ENCODE data around the gene CACNA1G.

The CACNA1G gene

DNA sequence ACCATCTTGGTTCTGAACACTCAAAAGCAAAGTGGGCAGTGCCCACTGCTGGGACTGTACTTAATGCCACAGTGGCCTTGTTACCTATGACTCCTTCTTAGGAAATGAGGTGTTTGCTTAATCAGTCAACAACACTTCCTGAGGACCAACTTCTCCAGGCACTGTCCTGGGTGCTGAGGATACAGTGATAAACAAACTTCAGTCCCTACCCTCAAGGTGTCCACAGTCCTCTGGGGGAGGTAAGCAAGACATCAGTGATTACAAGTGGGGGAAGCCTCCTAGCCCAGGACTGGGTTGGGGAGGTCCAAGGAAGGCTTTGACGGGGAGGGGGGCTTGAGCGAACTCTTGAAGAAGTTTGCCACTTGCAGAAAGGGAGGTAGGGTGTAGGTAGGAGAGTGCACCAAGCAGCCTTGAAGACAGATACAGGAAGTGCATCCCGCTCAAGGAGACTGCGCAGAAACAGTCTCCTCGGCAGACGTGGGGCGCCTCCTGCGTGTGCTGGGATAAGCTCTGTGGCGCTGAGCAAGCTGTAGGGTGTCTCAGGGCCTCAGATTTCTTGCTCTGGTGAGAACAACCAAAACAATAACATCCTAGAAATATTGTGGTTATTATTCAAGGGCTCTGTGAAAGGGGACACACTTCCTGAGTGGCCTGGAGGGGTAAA, 71.5 kb downstream of the CACNA1G start:
- Histone ChIP-seq H3K4me3 (no peak overlapping the region), H3K9me3 (no peaks in the 10 kb centered on the region), H3K27me3 (peaks cover 0 to 29% of the 10 kb centered on the region in 2 donors), H3K36me3 (no peaks in the 10 kb centered on the region), H3K4me1 (peaks cover 0 to 38% (median 30%) of the 10 kb centered on the region in 4 donors), H3K27ac (no peak overlapping the region)
- TF ChIP-seq, protein P1, sequence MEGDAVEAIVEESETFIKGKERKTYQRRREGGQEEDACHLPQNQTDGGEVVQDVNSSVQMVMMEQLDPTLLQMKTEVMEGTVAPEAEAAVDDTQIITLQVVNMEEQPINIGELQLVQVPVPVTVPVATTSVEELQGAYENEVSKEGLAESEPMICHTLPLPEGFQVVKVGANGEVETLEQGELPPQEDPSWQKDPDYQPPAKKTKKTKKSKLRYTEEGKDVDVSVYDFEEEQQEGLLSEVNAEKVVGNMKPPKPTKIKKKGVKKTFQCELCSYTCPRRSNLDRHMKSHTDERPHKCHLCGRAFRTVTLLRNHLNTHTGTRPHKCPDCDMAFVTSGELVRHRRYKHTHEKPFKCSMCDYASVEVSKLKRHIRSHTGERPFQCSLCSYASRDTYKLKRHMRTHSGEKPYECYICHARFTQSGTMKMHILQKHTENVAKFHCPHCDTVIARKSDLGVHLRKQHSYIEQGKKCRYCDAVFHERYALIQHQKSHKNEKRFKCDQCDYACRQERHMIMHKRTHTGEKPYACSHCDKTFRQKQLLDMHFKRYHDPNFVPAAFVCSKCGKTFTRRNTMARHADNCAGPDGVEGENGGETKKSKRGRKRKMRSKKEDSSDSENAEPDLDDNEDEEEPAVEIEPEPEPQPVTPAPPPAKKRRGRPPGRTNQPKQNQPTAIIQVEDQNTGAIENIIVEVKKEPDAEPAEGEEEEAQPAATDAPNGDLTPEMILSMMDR (IDR thresholded peaks at IDR 0.05): no peak
- intact Hi-C loops (cut with DNase I; ENCODE audit: low total_unique reads): loop anchor here (10.0 kb wide), 1 partner anchor 53 kb away; no protein-coding TSS in a partner anchor
- no peak for DNase-seq

DNA sequence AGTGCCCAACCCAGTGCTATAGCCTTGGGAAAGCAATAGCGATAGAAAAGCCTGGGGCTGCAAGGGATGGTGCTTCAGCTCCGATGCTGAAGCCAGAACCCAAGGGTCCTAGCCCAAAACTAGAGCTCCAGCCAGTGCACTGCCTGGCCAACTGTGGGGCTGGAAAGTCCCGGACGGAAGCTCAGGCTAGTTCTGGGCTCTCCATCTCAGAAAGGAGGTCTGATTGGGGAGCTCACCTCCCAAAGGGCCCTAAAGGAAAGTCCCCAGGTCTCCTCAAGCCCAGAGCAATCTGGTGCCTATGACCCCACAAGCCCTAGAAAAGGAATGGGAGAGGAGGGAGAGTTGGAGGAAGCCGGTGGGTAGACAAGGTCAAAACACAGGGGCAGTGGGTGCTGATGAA, 72.1 kb downstream of the CACNA1G start:
- no peaks in the 10 kb centered on the region for H3K9me3 ChIP-seq
- TF ChIP-seq, protein P1 (IDR thresholded peaks at IDR 0.05): no peak

DNA sequence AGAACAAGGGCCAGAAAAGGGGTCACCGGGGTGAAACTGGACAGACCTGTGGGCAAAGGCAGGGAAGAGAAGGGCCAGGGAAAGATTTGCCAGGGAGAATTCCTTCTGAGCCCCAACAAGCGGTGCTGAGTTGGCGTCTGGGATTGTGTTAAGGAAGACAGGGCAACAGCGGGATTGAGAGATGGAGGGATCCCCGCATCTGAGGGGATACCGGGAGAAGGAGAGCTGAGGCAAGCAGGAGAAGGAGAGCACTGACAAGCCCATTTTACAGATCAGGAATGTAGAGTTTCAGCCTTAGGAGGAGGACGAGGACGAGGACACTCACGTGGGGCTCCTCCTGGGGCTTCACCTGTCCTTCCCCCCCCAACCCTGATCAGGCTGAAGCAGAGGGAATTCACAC, 73.2 kb downstream of the CACNA1G start:
- intact Hi-C loops (cut with DNase I; ENCODE audit: low total_unique reads): loop anchor here (10.0 kb wide), 1 partner anchor 51 kb away; no protein-coding TSS in a partner anchor
- DNase-seq: no peak
- no peaks in the 10 kb centered on the region for H3K36me3 ChIP-seq
- H3K4me3 ChIP-seq: no peak overlapping the region
- H3K27ac ChIP-seq: no peak overlapping the region
- peaks cover 0 to 50% (median 37%) of the 10 kb centered on the region in 4 donors for H3K4me1 ChIP-seq
- TF ChIP-seq, protein P1 (IDR thresholded peaks at IDR 0.05): no peak
- peaks cover 0 to 15% of the 10 kb centered on the region in 2 donors for H3K27me3 ChIP-seq
- H3K9me3 ChIP-seq: no peaks in the 10 kb centered on the region

More for the DNA sequence above, 72.1 kb downstream of the CACNA1G start:
- intact Hi-C loops (cut with DNase I; ENCODE audit: low total_unique reads): loop anchor here (10.0 kb wide), 1 partner anchor 52 kb away; no protein-coding TSS in a partner anchor
- H3K27me3 ChIP-seq: peaks cover 0 to 25% of the 10 kb centered on the region in 2 donors
- no peaks in the 10 kb centered on the region for H3K36me3 ChIP-seq
- DNase-seq: no peak
- peaks cover 0 to 41% (median 30%) of the 10 kb centered on the region in 4 donors for H3K4me1 ChIP-seq
- no peak overlapping the region for H3K4me3 ChIP-seq
- H3K27ac ChIP-seq: no peak overlapping the region

DNA sequence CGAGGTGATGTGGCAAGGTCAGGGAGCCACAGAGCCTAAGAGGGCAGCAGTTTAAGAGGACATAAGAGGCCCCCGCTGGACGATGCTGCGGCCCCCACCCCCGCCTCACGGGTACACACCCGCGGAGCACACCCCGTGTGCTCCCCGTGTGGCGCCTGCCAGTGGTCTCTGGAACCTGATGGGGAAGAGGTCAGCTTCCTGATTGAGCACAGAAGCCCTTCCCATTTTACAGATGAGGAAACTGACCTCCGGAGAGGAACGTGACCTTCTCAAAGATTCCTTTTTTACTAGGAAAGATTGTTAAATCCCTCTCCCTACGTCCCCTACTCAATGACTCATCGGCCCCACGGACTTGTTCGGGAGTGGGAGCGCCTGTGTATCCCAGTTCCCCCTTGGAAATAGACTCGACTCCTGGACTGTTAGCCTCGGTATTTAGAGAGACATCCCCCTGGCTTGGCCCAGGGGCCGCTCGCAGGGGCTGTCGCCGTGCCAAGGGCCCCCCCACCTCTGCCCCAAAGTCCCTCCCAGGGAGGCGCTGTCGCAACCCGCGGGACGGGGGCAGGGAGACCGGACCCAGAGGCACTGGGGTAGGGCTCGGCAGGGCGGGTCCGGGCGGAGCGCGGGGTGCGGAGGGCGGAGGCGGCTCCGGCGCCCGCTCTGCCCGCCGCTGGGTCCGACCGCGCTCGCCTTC, 73.9 kb downstream of the CACNA1G start, which contains the start of gene ABCC3:
Gene ABCC3, plus strand, starts transcription at position 658 of the 691 bp plus-strand sequence. CDS start 56 bp downstream, outside the sequence.
- peak; percentile 67 to 83 for DNase-seq
- Histone ChIP-seq H3K9me3 (no peaks in the 10 kb centered on the region), H3K36me3 (no peaks in the 10 kb centered on the region), H3K27me3 (peaks cover 0 to 8% of the 10 kb centered on the region in 2 donors), H3K27ac (peak within 1 kb of the TSS; percentile 53 to 54), H3K4me1 (peaks cover 0 to 57% (median 44%) of the 10 kb centered on the region in 4 donors), H3K4me3 (peak within 1 kb of the TSS; percentile 54 to 68)
- intact Hi-C loops (cut with DNase I; ENCODE audit: low total_unique reads): loop anchor here (10.0 kb wide), 1 partner anchor 50 kb away; no protein-coding TSS in a partner anchor
- TF ChIP-seq, protein P1 (IDR thresholded peaks at IDR 0.05): no peak

DNA sequence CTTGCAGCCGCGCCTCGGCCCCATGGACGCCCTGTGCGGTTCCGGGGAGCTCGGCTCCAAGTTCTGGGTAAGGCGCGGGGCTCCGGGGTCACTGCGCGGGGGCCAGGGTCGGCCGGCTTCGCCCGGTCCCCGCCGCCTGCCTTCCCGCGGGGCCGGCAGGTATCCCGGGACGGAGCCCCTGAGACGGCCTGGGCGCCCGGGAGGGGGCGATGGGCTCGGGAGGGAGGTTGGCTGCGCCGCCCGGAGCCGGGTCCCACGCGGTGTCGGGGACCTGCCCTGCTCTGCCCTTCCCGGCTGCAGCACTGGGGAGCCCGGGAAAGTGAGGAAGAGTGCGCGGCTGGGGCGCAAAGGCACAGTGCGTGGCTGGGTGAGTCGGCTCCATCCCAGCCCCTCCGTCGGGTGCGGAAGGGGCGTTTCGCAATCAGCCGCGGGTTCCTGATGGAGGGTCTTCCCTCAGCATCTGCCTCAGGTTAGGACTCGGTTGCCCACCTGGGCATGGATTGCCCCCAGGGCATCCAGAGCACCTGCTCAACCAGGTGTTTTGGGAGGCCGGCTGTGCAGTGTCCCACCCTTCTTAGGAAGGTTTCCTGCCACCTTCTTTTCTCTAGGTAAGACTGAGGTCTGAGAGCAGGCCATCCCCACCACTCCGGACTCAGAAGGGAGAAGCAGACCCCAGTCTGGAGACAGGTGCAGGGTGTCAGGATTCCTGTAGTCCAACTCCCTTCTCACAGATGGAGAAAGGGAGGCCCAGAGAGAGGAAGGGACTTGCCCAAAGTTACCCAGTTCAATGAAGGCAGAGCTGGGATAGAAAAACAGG, 74.6 kb downstream of the CACNA1G start:
- Histone ChIP-seq H3K4me1 (peaks cover 0 to 65% (median 52%) of the 10 kb centered on the region in 4 donors), H3K36me3 (no peaks in the 10 kb centered on the region), H3K9me3 (no peaks in the 10 kb centered on the region), H3K4me3 (peak overlapping the region; percentile 54 to 68), H3K27ac (peak overlapping the region; percentile 53 to 54), H3K27me3 (peaks cover 0 to 2% of the 10 kb centered on the region in 2 donors)
- no peak for DNase-seq
- intact Hi-C loops (cut with DNase I; ENCODE audit: low total_unique reads): loop anchor here (10.0 kb wide), 1 partner anchor 50 kb away; no protein-coding TSS in a partner anchor
- TF ChIP-seq, protein P1 (IDR thresholded peaks at IDR 0.05): no peak

All from tibial artery (tissue), 4 donors.